Activated T-cell treated with anti-CD3 and anti-CD28 coated beads, Interleukin-2, amount 50 U/mL, for 24 hours (primary cell): ENCODE measurements around the gene TSEN15.
"Not testable (repeated sequence)": the region's sequence is repeated elsewhere in the genome, so short reads cannot be mapped to it uniquely, and the experiment has no call there.

ENCODE experiments used
- DNase-seq: peaks from one replicate; pipeline ENCODE4 v3.0.0-alpha.2; 2020
- H3K27ac Mint-ChIP-seq: 2 replicates; pipeline ENCODE4 v1.8.0; 2020; ENCODE audit warnings: mild to moderate bottlenecking, mixed read lengths
- H3K27me3 Mint-ChIP-seq: 2 replicates; pipeline ENCODE4 v1.8.0; 2020; ENCODE audit warnings: mixed read lengths
- H3K36me3 Mint-ChIP-seq: 2 replicates; pipeline ENCODE4 v1.8.0; 2020; ENCODE audit warnings: low read depth, mixed read lengths
- H3K4me1 Mint-ChIP-seq: 2 replicates; pipeline ENCODE4 v1.8.0; 2020; ENCODE audit warnings: low read depth, mixed read lengths
- H3K4me3 Mint-ChIP-seq: 2 replicates; pipeline ENCODE4 v1.8.0; 2020; ENCODE audit warnings: mild to moderate bottlenecking, moderate library complexity, mixed read lengths
- H3K9me3 Mint-ChIP-seq: 2 replicates; pipeline ENCODE4 v1.8.0; 2020; ENCODE audit warnings: mixed read lengths

The TSEN15 gene

DNA sequence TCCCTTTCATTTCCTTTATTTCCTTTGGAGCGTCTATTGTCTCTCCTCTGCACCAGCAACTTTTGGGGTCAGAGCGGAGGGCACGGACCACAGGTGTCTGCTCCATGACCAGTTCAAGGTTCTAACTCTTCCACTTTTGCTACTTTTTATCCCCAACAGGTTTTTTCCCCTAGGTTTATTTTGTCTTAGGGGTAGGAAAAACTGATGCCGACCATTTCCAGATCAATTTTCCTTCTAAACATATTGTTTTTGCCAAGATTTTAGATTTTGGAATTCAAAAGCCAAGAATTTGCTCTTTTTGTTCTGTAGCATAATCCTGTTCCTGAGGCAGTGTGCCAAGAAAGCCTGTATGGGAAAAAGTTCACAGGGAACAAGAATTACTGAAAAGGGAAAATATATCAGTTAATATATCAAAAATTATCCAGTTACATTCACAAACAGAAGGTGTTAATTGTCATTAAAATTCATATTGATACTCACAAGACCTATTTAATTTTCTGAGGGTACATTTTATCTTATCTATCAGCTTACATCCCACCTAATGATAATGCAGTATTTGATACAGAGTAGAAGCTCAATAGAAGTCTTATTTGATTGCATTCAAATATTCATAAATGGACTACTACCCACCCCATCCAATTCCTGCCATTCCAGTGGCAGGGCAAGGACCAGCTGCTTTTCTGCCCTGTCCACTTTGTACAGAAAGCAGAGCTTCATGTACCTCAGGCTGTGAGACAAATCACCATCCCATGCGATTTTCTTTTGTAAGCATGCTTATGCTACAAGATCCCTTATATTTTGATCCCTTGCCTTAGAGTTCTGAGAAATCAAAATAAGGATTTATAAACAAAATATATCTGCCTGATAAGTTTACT lies 31.2 kb downstream of the TSEN15 start:
- no peak for DNase-seq
- peaks cover 12% of the 10 kb centered on the region for H3K4me1 Mint-ChIP-seq
- H3K27ac Mint-ChIP-seq: no peak overlapping the region
- H3K27me3 Mint-ChIP-seq: no peaks in the 10 kb centered on the region
- no peaks in the 10 kb centered on the region for H3K36me3 Mint-ChIP-seq
- no peak overlapping the region for H3K4me3 Mint-ChIP-seq
- no peaks in the 10 kb centered on the region for H3K9me3 Mint-ChIP-seq

DNA sequence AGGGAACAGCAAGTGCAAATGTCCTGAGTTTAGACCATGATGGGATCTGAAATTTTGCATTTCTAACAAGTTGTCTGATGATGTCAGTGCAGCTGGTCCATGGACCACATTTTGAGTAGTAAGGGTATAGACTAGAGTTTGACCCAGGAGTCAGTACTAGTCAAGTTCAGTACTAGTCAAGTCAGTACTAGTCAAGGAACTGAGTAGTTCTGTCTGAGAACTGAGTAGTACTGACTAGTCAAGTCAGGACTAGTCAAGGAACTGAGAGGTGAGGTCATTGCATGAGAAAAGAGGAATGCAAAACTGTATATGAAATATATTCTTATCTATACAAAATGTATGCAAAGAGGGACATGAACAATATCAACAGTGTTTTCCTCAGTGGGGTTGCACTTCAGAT lies 34.1 kb downstream of the TSEN15 start:
- no peaks in the 10 kb centered on the region for H3K27me3 Mint-ChIP-seq
- no peak for DNase-seq
- H3K36me3 Mint-ChIP-seq: no peaks in the 10 kb centered on the region
- H3K4me1 Mint-ChIP-seq: no peaks in the 10 kb centered on the region
- H3K9me3 Mint-ChIP-seq: no peaks in the 10 kb centered on the region
- H3K27ac Mint-ChIP-seq: no peak overlapping the region
- no peak overlapping the region for H3K4me3 Mint-ChIP-seq

DNA sequence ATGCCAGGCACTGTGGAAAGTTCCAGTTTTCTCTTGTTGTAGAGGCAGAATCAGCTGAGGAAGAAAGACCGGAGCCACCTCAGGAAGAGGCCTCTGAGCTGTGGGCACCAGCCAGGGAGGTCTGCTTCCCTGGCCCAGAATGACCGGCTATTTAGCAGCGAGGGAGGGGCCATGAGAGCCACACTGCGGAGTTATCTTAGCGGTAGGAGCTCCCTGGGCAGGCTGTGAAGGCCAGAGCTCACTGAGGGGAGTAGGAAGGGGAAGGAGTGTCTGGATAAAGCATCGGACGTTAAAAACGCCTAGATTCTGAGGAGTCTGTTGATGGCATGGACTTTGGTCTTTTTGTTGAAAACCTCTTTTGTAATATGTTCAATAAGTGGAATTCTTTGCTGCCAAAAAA lies 36.5 kb downstream of the TSEN15 start:
- Mint-ChIP-seq H3K4me3 (no peak overlapping the region), H3K36me3 (peaks cover 1% of the 10 kb centered on the region), H3K9me3 (no peaks in the 10 kb centered on the region), H3K4me1 (no peaks in the 10 kb centered on the region), H3K27ac (no peak overlapping the region), H3K27me3 (no peaks in the 10 kb centered on the region)
- DNase-seq: no peak

DNA sequence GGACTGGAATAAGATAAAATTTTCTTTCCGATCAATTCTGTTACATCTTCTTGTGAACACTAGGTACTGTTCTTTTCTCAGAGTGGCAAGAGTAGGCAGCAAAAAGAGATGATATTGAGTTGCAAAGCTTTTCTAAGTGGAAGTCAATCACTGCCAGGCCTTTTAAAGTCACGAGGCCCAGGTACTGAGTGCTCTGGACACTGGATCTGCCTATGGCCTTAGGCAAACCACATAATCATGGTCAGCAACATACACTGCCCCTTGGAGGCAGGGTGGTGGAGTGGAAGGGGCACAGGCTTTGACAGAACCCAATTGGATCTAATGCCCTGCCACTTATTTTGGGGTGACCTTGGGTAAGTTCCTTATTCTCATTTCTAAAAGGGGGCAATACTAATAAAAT lies 41.5 kb downstream of the TSEN15 start:
- Mint-ChIP-seq H3K27ac (no peak overlapping the region), H3K27me3 (no peaks in the 10 kb centered on the region), H3K4me3 (no peak overlapping the region), H3K9me3 (no peaks in the 10 kb centered on the region), H3K36me3 (peaks cover 14% of the 10 kb centered on the region), H3K4me1 (no peaks in the 10 kb centered on the region)
- DNase-seq: no peak

DNA sequence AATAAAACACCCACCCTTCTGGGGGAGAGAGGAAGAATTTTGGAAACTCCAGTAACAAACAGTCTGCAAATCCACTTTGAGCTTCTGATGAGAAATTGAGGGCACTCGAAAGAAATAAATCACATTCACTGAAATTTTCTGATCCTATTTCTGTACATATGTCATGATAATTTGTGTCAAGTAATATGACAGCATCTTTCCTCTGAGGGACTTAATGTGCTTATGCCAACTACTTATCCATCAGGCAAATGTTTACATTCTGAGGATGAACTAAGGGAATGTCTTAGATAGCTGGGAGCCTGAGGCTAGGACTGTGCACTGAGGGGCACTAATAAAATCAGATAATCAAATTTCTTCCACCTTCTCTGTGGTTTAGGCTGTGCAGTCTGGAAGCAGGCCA lies 44.5 kb downstream of the TSEN15 start:
- Mint-ChIP-seq H3K4me3 (no peak overlapping the region), H3K27ac (no peak overlapping the region), H3K4me1 (no peaks in the 10 kb centered on the region), H3K36me3 (peaks cover 17% of the 10 kb centered on the region), H3K27me3 (no peaks in the 10 kb centered on the region), H3K9me3 (no peaks in the 10 kb centered on the region)
- no peak for DNase-seq

DNA sequence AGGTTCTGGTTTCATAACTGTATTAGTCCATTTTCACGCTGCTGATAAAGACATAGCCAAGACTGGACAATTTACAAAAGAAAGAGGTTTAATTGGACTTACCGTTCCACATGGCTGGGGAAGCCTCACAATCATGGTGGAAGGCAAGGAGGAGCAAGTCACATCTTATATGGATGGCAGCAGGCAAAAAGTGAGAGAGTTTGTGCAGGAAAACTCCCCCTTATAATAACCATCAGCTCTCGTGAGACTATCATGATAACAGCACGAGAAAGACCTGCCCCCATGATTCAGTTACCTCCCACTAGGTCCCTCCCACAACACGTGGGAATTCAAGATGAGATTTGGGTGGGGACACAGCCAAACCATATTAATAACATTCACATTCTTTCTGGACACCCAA lies 45.0 kb downstream of the TSEN15 start:
- not testable (repeated sequence) for H3K27ac Mint-ChIP-seq, DNase-seq, H3K4me3 Mint-ChIP-seq, H3K4me1 Mint-ChIP-seq, H3K9me3 Mint-ChIP-seq, H3K27me3 Mint-ChIP-seq
- H3K36me3 Mint-ChIP-seq: peaks cover 17% of the 10 kb centered on the region

DNA sequence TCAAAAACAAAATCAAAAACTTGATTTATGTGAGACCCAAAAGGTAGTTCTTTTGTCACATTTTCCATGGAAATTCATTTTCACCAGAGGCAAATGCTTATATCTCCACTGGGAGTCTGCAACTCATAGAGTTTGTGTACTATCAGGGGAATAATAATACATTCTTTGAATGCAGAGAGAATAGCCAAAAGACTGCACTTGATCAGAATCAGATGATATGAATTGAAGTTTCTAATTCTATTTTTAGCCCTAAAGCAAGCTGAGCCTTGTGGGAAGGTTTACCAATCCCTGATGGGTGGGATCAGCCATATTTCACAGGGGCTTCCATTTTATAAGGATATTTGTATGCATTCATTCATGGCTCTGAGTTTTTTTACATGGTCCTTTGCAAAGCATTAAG lies 49.6 kb downstream of the TSEN15 start:
- Mint-ChIP-seq H3K4me3 (no peak overlapping the region), H3K4me1 (no peaks in the 10 kb centered on the region), H3K27ac (no peak overlapping the region), H3K36me3 (peaks cover 30% of the 10 kb centered on the region), H3K27me3 (no peaks in the 10 kb centered on the region), H3K9me3 (peaks cover 16% of the 10 kb centered on the region)
- DNase-seq: no peak

DNA sequence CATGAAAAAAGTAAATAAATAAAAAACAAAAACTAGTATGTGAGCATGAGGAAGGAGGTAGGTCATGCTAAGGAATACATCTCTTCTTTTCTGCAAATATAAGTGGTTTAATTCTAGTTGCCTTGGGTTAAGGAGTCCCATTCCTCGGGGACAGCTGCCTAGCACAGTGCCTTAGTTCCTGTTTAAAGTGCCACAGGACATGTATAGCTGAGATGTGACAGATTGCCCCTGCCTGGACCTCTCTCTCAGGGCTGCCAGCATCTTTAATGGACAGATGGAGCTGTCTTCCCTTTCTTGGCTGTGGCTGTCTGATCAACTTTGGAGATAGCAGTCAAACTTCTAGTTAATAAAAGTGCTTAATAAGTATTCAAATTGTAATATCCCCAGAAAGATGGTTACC lies 50.0 kb downstream of the TSEN15 start:
- Mint-ChIP-seq H3K27me3 (no peaks in the 10 kb centered on the region), H3K27ac (no peak overlapping the region), H3K36me3 (peaks cover 30% of the 10 kb centered on the region), H3K9me3 (peaks cover 21% of the 10 kb centered on the region), H3K4me3 (no peak overlapping the region), H3K4me1 (no peaks in the 10 kb centered on the region)
- no peak for DNase-seq

DNA sequence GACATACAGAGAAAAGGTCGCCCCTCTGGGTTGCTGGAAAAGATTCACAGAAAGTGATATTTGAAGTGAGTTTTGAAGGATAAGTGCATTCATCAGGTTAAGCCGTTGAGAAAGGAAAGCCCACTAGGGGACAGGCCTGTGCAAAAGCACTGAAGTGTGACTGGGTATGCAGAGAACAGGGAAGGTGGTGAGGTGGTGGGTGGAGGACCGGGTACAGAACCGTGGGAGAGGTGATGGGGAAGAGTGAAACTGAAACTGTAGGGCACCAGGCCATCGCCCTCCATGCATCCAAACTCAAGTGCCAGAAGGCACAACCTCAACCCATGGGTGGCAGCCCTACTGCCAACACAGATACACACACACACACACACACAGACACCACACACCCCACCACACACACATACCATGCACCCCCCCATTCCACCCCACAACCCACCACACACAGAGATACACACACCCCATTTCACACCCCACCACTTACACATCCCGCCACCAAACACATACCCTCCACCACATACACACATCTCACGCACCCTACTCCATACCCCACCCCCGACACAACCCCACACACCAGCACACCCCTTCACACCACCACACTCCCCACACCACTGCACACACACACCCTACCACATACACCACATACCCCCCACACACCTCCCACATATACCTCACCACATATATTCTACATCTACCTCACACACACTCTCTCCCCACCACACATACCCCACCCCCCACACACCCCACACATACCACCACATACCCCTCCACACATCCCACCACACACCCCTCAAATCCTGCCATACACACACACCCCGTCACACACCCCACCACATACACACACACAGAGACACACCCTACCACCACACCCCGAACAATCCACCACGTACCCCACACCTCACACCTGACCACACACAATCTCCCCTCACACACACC lies 59.0 kb downstream of the TSEN15 start:
- no peaks in the 10 kb centered on the region for H3K27me3 Mint-ChIP-seq
- H3K4me1 Mint-ChIP-seq: peaks cover 7% of the 10 kb centered on the region
- no peak overlapping the region for H3K27ac Mint-ChIP-seq
- peaks cover 12% of the 10 kb centered on the region for H3K9me3 Mint-ChIP-seq
- H3K4me3 Mint-ChIP-seq: no peak overlapping the region
- no peak for DNase-seq
- H3K36me3 Mint-ChIP-seq: peaks cover 16% of the 10 kb centered on the region

DNA sequence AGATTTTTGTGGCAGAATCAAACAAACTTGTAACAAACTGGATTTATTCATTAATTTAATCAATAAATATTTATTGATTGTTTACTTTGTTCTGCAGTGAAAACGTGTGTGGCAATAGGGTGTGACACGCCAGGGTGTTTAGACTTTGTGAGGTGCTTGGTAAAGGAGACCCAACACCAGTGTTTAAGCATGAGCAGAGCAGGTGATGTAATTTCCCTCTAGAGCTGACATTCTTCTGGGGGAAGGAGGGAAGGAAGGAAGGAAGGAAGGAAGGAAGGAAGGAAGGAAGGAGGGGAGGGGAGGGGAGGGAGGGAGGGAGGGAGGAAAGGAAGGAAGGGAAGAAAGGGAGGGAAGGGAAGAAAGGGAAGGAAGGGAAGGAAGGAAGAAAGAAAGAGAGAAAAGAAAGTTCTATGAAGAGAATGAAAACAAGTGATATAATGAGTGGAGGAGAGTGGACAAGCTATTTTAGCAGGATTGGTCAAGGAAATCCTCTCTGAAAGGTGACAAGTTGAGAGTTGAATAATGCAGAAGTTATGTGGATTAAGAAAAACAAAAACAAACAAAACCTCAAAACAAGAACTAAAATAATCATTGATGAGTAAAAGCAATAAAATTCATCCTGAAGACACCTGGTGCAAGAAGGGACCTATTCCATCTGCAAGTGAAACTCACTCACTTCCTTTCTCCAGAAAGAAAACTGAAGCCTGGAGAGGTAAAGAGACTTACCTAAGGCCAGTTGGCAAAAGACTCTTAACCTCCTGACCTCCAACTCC lies 60.8 kb downstream of the TSEN15 start:
- Mint-ChIP-seq H3K27ac (no peak overlapping the region), H3K4me1 (peaks cover 7% of the 10 kb centered on the region), H3K27me3 (no peaks in the 10 kb centered on the region), H3K36me3 (no peaks in the 10 kb centered on the region), H3K9me3 (no peaks in the 10 kb centered on the region), H3K4me3 (no peak overlapping the region)
- no peak for DNase-seq

DNA sequence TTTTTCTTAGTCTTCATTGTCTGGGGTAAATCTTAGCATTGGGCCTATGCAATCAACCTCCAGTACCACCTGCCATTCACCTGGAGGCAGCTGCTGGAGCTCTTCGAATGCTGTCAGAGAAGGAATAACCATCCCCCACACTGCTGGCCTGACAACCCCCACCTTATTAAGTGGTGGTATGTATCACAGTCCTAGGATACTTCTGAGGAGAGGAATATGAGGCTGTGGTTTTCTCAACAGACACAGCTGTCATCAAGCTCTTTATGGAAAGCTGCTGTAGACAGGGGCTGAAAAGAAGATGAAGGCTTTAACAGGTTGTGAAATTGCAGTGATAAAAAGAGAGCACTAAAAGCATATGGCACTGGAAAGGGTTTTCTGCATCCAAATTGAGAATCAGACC lies 61.7 kb downstream of the TSEN15 start:
- DNase-seq: no peak
- Mint-ChIP-seq H3K4me1 (peaks cover 7% of the 10 kb centered on the region), H3K4me3 (no peak overlapping the region), H3K9me3 (no peaks in the 10 kb centered on the region), H3K27me3 (no peaks in the 10 kb centered on the region), H3K27ac (no peak overlapping the region), H3K36me3 (no peaks in the 10 kb centered on the region)

DNA sequence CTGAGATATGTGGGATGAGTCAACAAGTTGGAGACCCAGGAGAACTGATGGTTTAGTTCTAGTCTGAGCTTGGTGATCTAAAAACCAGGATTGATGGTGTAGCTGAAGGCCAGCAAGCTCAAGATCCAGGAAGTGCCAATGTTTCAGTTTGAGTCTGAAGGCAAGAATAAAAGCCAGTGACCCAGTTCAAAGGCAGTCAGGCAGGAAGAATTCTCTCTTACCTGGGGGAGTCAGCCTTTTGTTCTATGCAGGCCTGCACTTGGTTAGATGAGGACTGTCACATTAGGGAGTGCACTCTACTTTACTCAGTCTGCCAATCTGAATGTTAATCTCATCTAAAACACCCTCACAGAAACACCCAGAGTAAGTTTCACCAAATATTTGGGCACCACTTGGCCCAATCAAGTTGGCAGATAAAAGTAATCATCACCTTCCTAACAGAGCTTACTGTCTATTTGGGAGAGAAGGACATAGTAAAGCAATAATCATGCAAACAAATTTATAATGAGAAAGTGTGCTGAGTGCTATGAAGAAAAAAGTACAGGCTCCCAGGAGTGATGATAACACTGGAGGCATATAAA lies 63.4 kb downstream of the TSEN15 start:
- H3K27me3 Mint-ChIP-seq: no peaks in the 10 kb centered on the region
- H3K4me1 Mint-ChIP-seq: peaks cover 4% of the 10 kb centered on the region
- no peak for DNase-seq
- H3K36me3 Mint-ChIP-seq: no peaks in the 10 kb centered on the region
- H3K4me3 Mint-ChIP-seq: no peak overlapping the region
- H3K9me3 Mint-ChIP-seq: no peaks in the 10 kb centered on the region
- H3K27ac Mint-ChIP-seq: no peak overlapping the region

DNA sequence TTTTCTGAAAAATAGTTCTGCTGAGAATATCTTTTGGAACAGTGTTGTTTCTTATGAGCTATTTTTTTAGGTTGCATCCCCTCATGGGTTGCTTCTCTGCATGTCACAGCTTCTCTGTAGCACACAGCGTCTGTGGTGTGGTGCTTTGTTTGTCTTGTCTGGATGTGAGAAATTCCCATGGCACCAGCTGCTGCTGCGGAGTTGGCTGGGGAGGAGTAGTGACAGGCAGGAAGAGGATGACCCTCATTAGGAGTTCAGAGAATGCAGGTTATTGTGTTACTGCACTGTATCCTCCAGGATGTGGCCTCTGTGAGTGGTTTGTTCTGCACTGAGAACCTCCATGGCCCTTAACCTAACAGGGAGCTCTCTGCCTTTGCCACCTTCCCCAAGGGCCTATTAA lies 64.8 kb downstream of the TSEN15 start:
- no peak overlapping the region for H3K27ac Mint-ChIP-seq
- no peaks in the 10 kb centered on the region for H3K9me3 Mint-ChIP-seq
- no peaks in the 10 kb centered on the region for H3K36me3 Mint-ChIP-seq
- no peak overlapping the region for H3K4me3 Mint-ChIP-seq
- DNase-seq: no peak
- H3K27me3 Mint-ChIP-seq: no peaks in the 10 kb centered on the region
- no peaks in the 10 kb centered on the region for H3K4me1 Mint-ChIP-seq

DNA sequence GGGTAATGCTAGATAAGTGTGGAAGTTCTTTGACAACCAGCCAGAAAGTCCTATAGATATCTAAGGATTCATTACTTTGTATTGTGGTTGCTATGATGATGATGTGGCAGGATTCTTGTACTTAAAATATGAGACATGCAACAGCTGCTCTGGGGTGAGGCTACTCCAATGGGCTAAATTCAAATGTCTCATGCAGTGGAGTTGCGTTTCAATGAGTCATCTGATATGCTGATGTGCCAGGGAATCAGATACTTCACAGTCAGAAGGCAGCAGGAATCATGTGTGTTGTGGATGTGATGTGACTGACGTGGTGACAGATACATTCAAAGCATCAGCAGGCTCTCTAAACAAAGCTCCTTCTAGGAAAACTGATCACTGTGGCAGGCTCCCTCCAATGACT lies 66.5 kb downstream of the TSEN15 start:
- no peak overlapping the region for H3K4me3 Mint-ChIP-seq
- no peak overlapping the region for H3K27ac Mint-ChIP-seq
- no peaks in the 10 kb centered on the region for H3K4me1 Mint-ChIP-seq
- DNase-seq: no peak
- peaks cover 2% of the 10 kb centered on the region for H3K36me3 Mint-ChIP-seq
- no peaks in the 10 kb centered on the region for H3K9me3 Mint-ChIP-seq
- no peaks in the 10 kb centered on the region for H3K27me3 Mint-ChIP-seq
